OCI-LY3 (cell line): ENCODE data around the gene SMYD3.

ENCODE experiments used
- EZH2phosphoT487 ChIP-seq: fragments of 200-600 bp; shearing (Covaris generic); IDR thresholded peaks from 2 replicates; pipeline ENCODE4 v1.6.1; 2018; ENCODE audit warnings: antibody characterized with exemption, mixed run types, low read depth
- TF ChIP-seq, protein P1 (sequence below): fragments of 200-600, 300-600 bp; sonication (generic); IDR thresholded peaks from 2 replicates; pipeline ENCODE4 v1.5.1; 2014; ENCODE audit warnings: antibody characterized with exemption, low read length, low read depth

DNA sequence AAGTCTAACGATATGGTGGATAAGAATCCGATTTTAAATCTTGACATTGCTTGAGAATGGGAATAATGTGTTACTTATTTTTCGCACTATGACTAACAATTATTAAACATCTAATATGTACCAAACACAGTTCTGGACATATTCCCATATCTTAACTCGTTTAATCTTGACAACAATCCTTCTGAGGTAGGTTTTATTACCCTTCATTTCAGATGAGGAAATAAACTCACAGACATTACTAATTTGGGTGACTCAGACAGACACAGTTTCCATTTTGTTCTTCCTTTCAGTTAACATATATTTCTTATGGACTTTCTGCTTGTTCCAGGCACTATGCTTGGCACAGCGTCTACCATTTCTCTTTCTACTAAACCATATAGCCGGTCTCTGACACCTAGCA lies 244.8 kb downstream of the SMYD3 start:
- TF ChIP-seq, protein P1, sequence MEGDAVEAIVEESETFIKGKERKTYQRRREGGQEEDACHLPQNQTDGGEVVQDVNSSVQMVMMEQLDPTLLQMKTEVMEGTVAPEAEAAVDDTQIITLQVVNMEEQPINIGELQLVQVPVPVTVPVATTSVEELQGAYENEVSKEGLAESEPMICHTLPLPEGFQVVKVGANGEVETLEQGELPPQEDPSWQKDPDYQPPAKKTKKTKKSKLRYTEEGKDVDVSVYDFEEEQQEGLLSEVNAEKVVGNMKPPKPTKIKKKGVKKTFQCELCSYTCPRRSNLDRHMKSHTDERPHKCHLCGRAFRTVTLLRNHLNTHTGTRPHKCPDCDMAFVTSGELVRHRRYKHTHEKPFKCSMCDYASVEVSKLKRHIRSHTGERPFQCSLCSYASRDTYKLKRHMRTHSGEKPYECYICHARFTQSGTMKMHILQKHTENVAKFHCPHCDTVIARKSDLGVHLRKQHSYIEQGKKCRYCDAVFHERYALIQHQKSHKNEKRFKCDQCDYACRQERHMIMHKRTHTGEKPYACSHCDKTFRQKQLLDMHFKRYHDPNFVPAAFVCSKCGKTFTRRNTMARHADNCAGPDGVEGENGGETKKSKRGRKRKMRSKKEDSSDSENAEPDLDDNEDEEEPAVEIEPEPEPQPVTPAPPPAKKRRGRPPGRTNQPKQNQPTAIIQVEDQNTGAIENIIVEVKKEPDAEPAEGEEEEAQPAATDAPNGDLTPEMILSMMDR: no peak
- TF ChIP-seq EZH2phosphoT487: no peak
